Renal pelvis (tissue), 4 donors: ENCODE measurements around the gene OTUB1. TPM values are rescaled to one million over a fixed set of nuclear protein-coding genes. Genes with fewer than 3 reads are reported as not detected.

Experiments
- DNase-seq: peaks from one replicate; pipeline ENCODE4 v3.0.0-alpha.2; 2013
- polyA plus RNA-seq, 3 donors: library from polyadenylated mRNA; unstranded; fragments of 120-200 nt; gene quantifications; one replicate each; pipeline ENCODE4 v1.2.1, GENCODE V29; 2013; ENCODE audit not compliant: insufficient read length in 3 of 3

Gene OTUB1
- polyA plus RNA-seq, 3 donors = 95.3 to 113 (median 110) TPM

DNA sequence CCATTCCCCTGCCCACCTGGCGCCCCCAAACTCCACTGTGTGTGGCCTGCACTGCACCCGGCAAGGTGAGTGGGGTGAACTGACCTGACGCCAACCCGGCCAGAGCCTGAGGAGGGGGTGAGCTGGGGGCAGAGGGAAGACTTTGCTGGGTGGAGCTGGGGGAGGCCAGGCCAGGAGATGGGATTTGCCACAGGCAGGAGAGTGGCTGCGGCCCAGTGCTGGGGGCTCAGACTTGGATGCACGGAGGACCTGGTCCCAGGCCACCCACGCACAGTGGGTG, 31.6 kb downstream of the OTUB1 start:
- no peak for DNase-seq

DNA sequence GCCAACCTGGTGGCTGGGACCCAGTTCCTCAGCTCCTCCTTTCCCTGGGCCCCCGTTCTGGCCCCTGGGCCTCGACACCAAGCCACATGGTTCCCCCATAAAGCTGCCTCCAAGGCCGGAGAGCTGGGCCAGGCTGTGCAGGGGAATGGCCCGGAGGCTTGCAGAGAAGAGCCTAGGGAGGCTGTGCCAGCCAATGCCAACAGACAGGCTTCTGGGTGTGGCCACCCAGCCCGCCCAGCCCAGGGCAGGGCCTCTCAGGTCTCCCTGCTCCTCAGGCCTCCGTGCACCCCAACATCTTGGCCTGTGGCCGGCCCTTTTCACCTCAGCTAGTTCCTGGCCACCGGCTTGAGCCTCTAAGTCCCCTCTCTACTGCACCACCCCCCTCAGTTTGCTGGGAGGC, 32.1 kb downstream of the OTUB1 start:
- DNase-seq = no peak

DNA sequence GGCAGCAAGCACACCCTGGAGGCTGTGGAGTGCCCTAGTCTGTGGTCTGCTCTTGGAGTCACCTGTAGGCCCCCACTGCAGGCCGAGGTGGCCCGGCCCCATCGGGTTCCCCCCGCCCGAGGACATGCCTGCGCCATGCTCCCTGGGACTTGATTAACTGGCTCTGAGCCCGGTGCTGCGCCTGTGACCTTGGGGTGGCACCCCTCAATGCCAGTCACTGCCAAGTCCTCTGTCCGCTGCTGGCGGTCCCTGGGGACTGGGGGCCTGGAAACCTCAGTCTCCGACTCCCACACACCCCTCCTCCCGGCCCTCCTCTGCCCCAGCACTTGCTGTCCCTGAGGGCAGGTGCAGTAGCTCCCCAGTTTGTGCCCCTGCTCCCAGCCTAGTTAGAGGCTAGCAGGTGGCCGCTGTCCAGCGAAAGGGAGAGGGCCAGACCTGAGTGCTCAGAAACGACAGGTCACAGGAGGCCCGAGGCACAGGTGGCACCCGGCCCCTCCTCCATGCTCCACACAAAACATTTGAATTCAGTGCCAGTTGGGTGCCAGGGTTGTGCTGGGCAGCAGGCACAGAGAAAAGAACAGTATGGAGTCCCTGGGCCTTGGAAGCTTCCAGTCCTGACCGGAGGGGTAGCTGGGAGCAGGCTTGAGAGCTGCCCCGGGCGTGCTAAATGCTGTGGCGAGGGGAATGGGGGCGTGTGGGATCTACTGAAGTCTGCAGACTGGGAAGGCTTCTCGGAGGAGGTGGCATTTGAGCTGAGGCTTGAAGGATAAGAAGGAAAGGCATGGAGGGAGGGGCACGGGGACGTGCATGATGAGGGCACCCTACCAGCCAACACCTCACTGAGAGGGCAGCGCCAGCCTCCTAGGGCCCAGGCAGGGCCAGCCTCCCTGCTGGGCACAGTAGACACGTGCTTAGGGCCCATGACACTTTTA, 33.1 kb downstream of the OTUB1 start:
- no peak for DNase-seq

DNA sequence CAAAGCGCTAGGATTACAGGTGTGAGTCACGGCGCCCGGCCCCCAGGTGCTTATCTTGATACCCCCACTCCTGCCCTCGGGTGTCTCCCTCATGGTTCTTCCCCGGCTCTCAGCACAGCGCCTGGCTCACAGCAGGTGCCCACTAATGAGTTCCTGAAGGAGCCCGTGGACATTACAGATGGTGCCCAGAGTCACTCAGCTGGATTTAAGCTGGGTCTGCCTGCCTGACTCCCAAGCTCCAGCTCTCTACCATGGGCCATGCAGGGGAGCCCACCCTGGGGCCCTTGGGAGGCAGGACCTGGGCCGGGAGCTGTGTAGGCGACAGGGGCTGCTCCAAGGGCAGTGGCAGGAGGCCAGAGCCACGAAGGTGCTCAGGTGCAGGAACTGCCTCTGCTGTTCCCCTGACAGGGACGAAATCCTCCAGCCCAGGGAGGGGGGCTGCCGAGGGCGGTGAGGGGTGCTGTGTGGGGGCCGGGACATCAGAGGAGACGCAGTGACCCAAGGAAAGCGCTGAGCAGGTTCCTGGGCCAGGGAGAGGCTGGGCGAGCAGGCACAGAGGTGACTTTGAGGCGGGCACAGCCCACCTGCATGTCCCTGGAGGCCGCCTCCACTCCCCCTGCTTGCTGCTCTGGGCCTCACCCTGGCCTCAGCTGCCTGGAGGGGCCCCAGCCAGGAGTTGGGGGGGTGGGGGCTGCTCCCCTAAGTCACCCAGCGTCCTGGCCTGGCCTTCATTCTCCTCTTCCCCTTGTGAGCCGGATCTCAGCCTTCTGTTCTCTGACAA, 34.9 kb downstream of the OTUB1 start:
- DNase-seq = no peak

DNA sequence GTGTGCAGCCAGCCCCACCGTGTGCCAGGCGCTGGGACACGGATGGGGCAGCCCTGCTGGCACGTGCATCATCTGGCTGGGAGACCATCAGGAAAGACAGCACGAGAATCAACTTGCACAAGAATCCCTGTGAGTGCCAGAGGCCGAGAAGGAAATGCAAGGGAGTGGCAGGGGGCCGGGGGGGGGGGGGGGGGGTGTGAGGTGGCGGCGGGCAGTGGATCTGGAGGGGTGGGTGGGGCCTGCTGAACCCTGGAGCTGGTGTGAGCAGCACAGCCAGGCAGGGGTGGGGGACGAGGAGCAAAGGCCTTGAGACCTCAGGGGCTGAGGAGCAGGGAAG, 35.5 kb downstream of the OTUB1 start:
- no peak for DNase-seq

DNA sequence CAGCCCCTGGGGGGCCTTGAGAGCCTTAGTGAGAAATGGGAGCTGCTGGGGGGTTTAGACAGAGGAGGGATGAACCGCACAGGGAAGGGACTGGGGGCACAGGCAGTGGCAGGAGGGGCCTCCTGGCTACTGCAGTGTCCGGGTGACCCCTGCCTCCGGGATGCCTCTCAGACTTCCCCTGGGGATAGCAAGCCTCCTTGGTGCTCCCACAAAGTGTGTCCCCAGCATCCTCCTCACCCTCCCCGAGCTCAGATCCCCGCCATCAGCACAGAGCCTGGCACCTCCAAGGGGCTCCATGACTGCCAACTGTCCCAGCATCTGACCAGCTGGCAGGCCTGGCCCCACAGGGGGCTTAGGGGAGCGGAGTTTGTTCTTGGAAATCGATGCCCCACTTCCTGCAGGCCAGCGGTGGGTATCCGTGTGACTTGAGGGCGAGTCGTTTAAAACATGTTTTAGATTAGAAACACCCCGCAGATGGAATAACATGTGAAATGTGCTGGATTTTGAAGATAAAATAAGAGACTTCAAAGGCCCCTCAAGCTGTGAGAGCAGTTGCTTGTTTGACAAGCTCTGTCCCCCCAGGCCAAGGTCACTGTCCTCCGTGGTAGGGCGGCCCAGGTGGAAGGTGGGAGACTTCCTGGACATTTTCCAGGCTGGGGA, 36.0 kb downstream of the OTUB1 start:
- DNase-seq = no peak

DNA sequence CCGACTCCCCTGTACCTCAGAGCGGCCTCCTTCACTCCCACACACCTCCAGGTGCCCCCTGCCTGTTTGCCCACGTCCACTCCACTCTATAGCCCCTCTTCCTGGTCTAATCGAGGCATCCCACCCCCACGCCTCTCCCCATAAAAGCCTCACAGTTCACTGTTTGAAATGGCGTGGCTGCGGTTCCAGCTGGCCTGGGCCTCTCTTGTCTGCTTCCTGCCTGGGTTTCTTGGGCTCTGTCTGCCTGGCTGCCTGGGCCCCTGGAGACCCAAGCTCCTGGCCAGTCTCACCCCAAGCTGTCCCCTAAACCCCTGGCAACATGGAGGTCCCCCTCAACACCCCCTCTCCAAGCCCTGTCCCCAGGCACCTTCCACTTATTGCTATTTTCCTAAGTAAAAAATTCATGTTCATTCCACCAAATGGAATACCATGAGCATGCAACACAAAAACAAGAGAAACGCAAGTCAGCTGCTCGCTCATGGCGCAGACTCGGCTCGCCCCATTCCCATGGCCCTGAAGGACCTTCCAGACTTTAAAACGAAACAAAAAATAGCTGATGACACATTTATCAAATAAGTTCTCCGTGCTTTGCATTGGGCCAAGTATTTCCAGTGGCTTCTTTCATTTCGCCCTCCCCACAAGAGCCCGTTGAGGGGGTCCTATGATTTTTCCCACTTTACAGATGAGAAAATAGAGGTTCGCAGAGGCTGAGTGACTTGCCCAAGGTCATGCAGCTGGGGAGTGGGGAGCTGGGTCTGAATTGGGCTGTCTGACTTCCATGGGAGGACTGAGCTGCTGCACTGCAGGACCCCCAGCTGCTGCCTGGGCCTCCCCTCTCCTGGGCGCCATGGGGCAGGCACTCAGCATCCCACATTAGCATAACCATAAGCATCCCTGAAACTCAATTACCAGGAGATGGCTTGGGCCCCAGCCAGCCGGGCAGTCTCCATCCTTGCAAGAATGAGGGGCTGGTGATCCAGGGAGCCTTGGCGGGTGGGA, 37.8 kb downstream of the OTUB1 start:
- DNase-seq = no peak

DNA sequence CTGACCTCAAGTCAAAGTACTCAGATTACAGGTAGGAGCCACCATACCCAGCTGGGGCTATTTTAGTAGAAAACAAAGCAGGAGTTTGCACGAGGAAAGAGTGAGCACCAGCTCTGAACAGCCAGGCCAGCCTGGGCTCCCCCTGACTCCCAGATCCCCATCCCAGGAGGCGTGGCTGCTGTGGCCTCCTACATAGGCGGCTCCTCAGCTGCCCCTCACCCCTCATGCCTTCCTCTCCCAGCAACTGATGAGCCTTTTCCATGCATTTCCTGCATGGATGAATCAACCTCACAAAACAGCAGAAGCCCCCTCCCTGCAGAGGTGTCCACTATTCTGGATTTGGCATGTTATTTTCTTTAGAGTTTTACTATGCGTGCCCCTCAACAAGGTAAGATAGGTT, 39.0 kb downstream of the OTUB1 start:
- no peak for DNase-seq

DNA sequence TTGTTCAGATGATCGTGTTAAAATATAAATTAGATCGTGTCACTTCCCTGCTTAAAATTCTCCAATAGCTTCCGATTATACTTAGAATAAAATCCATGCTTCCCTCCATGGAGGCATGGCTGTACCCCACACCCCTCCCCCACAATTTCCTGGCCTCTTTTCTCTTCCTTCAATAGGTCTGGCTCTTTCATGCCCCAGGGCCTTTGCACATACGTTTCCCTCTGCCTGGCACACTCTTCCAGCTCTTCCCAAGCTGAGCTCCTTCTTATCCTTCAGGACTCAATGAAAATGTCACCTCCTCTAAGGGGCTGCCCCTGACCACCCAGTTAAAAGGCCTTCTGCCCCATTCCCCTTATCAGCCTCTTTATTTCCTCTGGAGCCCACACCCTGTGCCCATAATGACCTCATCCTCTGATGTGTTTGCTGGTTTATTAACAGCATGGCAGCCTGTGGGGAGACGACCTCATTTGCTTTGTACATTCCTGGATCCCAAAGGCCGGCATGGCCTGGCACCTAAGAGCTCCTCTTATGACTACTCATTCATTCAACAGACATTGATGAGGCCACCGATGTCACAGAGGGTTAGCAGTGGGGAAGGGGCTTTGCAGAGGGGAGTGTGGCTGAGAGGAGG, 40.5 kb downstream of the OTUB1 start:
- DNase-seq = no peak

DNA sequence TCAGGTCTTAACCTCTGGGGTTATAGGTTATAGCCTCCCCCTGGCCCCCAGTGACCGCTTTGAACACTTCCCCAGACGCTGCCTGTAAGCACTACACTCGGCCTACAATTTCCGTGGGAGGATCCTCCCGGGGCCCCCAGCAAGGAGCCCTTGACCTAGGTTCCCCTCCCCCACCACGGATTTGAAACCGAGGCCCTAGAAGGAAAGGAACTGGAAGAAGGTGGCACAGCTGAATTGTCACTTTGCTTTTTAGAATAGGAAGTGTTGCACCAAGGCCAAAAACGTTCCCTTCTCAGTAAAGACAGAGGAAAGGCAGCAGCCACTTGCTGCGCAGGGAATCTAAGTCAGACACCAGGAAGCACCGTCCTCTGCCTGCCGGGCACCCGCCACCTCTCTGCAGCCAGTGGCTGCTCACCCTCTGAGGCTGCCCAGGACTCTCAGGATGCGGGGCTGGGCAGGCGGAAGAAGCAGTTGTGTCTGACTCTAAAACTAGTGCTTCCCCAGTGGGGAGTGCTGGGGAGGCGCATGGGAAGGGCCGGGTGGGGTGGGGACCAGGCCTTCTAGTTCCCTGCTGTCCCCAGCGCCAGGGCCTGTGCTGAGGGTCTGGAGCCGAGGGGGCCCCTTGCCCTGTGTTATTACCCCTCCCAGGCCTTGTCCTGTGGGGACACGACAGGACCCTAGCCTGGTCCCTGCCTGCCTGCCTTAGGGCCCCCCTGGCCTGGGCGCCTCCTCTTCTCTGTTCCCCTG, 41.6 kb downstream of the OTUB1 start:
- DNase-seq = no peak

DNA sequence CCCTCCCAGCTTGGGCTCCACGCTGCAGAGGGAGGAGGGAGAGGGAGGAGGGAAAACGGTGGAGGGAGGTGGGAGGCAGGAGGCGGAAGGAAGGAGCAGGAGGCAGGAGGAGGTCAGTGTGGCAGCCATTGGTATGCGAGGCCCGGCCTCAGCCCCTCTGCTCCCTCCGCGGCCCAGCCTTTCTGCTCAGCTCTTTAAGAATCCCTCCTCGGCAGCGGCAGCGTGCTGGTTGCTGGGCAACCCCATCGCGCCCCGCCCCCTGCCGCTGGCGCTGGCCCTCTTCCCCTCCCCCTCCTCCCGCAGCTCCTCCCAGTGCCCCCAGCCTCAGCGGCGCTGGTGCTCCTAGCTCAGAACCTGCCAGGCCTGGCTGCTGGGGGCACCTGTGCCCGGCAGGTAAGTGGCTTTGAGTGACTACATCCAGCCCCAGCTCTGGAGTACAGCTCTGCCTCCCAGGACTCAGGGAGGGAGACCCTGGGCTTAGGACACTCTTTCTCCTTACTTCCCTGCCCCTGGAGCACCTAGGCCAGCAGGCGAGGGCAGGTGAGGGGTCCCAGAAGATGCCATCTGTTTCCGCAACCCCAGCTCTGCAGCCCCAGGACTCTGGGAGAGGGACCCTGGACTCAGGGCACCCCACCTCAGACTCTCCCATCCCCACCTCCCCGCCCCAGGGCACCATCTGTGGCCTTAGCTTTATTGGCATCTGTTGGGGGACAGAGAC, 42.3 kb downstream of the OTUB1 start:
- DNase-seq = peak; percentile 78

DNA sequence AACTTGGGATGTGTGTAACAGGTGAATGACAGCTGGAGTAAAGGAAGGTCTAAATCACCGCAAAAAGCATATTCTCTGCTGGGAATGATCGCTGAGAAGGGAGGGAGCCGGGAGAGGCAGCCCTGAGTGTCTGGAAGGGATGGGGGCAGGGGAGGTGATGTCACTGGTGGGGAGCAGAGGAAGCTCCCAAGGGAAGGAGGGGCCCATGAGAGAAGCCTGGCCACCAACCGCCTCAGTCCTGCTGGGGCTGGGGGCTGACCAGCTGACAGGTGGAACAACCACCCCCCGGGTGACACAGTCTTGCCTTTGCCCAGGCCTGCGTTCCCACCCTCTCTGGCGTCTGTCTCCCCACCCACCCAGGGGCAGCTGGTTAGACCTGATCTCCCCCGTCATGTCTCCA, 43.5 kb downstream of the OTUB1 start:
- no peak for DNase-seq

DNA sequence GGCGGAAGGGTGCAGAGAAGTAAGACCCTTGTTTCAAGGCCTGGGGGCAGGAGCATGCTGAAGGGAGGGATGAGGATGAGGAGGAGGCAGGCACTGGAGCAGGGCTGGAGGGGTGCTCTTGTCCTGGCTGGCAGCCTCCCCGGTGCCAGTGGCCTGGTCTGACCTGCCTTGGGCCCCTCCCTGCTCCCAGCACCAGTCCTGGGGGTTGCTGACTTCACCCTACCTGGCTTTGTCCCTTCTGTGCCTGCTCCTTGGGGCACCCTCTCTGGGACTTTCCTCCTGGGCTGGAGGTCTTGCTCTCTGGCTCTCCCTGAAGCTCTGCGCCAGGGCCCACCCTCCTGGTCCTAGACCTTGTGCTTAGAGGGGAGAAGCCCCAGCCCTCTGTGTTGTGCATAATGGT, 44.8 kb downstream of the OTUB1 start:
- no peak for DNase-seq

DNA sequence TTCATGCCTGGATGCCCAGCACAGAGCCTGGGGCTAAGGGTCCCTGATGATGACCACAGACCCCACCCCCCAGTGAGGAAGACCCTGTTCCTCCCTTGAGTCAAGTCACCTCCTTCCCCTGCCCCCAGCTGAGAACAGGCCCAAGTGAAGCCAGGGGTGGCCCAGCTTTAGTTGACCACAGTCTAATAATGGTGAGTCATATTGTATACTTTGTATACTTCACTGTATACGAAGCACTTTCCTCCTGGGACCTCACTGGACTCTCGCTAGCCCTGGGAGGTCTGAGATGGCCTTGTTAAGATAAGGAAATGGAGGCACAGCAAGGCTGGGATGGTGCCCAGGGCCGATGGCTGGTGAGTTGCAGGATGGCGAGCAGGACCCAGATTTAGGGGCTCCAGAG, 45.8 kb downstream of the OTUB1 start:
- no peak for DNase-seq

DNA sequence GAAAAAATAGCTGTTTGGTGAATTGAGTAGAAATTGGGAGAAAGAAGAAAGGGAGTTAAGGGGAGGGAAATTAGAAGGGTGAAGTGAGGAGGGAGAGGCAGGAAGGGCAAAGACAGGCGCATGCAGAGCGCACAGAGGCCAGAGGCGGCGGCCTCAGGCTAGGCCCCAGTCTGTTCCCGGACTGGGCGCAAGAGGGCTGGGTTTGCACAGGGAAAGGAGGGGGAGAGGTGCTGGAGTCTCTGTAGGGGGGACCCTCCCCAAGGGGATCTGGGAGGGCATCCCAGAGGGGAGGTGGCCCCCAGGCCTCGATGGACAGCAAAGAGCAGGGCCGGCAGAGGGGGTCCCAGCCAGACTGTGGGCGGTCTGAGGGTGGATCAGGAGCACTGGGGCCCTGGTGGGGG, 48.2 kb downstream of the OTUB1 start:
- DNase-seq = no peak

DNA sequence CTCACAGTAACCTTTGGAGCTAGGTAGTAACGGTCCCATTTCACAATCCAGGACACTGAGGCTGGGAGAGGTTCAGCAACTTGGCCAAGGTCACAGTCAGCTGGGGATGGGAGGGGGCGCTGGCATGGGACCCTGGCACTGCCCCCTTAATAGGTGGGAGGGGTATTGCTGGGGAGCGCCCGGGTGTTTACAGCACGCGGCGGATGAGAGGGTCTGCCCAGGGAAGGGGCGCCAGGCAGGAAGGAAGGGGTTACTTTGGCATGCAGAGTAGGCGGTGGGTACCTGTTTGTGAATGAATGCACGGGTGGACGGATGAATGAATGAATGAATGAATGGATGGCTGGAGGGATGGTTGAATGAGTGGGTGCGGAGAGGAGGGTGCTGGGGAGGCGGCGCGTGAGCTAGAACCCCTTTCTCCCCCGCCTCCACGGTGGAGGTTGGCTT, 48.9 kb downstream of the OTUB1 start:
- DNase-seq = no peak

DNA sequence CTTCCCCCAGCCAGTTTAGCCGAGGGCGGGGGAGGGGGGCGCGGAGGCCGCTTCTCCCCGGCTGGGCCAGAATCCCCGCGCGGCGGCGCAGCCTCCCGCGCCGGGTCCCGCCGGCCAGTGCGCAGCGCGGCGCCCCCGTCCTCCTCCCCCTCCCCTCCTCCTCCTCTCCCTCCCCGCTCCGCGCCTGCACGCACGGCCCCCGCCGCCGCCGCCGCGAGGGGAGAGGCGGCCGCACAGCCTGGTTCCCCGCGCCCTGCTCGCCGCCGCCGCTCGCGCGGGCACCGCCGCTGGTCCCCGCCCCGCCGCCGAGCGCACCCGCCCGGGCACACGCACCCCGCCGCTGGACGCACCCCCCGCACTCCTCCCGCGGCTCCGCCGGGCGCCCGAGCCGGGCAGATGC, 49.3 kb downstream of the OTUB1 start, which contains the start of gene FLRT1:
TSS of gene FLRT1 (plus strand) at position 356 of the 400 bp plus-strand sequence. CDS start 80,337 bp downstream, outside the sequence.
- DNase-seq = no peak

DNA sequence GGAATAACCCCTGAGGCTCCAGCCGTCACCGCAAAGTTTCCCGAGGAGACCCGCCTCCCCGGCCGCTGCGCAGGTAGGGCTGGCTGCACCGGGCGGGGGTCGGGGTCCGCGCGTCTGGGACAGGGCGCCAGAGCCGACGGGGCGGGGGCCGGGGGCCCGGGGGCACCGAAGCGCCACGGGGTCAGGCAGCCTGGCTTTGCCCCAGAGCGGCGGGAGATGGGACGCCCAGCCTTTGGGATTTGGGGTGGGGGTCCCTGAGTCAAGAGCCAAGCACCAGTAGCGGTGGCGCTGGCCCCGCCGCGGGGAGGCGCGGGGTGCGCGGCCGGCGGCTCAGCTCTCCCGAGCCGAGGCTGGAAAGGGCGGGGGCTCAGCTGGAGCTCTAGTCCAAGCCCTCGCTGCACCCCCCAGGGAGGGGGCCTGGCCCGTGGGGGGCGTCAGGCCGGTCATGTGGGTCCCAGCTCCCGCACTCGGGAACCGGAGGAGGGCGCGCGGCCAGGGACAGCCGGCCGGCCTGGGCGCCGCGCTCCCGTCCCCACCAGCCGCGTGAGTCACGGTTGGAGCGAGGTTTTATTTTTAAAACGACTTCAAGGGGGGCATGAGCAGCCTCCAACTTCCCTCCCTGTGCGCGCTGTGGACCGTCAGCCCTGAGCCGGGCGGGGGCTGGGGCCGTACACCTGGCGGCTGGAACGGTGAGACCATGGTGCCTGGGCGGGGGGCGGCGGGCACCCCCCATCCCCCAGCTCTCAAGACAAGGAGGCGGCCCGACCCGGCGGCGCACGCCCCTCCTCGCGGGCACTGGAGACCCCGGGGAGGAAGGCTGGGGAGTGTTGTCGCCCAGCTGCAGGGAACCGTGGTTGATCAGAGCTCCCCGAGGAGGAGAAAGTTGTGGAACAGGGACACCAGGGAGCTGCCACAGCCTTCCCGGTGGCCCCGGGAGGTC, 50.1 kb downstream of the OTUB1 start:
- DNase-seq = no peak
